Dermis blood vessel endothelial cell (primary cell): ENCODE data around the gene POLDIP2. TPM values are rescaled to one million over a fixed set of nuclear protein-coding genes. Genes with fewer than 3 reads are reported as not detected.
A peak's percentile ranks its signal among the peaks of the same experiment; 100 is the strongest.

Source experiments
- DNase-seq: peaks from one replicate; pipeline ENCODE4 v3.0.0; 2010
- total RNA-seq: library from RNA; depleted of rRNA; stranded (reverse); fragments of >200 nt; gene quantifications from 2 replicates; pipeline ENCODE4 v1.2.3, GENCODE V29; 2014

POLDIP2 gene
- 69.4 and 92.4 TPM in 2 replicates for total RNA-seq

- peak; percentile 96 for DNase-seq
Observed at GRCh38 chr17:28357061-28357900, at the start of gene POLDIP2. TSS of gene POLDIP2 (minus strand) at chr17:28357527. CDS start at chr17:28357448, 79 bp downstream.

- DNase-seq: no peak
Observed at GRCh38 chr17:28406473-28406814, 49.1 kb upstream of the POLDIP2 start.

DNA sequence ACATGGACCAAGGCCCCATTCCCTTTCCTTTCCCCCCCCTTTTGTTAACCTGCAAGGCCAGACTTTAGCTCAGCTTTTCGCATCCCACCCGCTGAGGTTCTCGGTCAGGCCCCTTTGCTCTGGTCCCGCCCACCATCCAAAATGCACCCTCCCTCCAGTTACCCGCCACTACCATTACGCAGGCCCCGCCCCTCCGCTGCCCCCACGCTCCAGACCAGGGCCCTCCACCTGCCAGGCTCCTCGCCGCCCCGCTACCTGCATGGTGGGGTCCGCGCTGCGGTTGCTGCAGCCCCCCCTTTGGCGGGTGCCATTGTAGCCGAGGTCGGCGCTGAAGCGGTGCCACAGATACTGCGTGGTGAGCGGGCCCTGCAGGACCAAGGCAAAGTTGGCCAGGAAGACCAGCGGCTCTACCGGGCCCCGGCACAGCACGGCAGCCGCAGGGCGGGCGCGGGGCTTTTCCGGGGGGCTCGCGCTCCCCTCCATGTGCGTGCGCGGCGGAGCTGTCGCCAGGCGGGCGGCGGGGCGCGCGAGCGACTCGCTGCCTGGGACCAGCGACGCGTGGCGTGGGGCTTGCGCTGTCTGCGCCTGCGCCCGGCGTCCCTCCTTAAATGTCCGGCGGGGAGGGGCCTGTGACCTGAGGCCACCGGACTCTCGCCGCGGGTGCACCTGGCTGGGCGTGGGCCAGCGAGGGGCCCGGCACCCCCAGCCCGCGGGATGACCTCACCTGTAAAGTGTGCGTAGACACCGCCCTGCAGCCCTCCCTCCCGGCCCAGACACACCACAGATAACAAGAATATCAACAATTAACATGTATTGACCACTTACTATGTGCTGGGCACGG, 48.5 kb upstream of the POLDIP2 start, which contains the start of gene SLC46A1:
Gene SLC46A1 (minus strand): TSS at position 581 of the 841 bp plus-strand sequence. CDS start 98 bp downstream, at position 483.
- peak; percentile 35 for DNase-seq

GRCh38 chr17:28404812-28405570, 47.7 kb upstream of the POLDIP2 start:
- no peak for DNase-seq

DNA sequence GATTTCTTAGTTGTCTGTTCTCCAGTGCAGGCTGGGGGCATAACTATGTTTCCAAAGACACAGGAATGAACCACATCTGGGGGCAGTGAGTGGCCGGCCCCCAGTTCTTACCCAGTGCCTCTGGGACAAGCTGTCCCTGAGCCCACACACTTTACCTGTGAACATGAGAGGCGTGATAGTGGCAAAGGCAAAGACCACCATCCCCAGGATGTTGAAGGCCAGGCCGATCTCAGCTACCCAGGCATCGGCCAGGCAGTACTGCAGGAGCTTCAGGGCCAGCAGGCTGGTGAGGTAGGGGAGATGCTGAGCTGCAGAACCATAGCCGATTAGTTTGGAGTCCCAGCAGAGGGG, 47.1 kb upstream of the POLDIP2 start:
- DNase-seq: no peak

DNA sequence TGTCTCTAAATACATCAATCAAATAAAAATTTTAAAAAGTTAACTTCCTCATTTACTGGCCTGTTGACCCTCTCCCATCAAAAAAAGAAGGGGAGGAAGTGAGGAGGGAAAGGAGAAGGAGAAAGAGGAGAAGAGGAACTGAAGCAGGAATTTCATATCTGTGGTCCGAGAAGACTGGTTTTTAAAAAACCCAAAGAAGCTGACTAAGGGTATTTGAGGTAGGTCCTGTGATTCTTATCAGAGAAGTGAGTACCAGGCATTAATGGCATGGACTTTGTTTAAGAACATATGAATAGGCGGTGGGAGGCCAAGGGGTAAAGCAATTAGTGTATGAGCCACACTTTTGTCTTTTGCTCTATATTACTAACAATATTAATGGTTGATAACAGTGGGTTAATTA, 46.7 kb upstream of the POLDIP2 start:
- DNase-seq: no peak

DNA sequence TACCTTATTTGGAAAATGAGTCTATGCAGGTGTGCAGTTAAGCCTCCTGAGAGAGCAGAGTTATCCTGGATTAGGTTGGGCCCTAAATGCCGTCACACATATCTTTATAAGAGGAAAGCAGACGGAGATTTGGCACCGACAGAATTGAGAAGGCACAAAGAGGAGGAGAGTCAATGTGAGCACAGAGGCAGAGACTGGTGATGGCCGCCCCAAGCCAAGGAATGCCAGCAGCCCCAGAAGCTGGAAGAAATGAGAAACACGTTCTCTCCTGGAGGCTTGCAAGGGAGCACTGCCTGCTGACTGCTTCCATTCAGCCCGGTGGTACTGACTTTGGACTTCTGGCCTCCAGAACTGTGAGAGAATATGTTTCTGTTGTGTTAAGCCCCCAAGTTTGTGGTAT, 45.5 kb upstream of the POLDIP2 start:
- no peak for DNase-seq

DNA sequence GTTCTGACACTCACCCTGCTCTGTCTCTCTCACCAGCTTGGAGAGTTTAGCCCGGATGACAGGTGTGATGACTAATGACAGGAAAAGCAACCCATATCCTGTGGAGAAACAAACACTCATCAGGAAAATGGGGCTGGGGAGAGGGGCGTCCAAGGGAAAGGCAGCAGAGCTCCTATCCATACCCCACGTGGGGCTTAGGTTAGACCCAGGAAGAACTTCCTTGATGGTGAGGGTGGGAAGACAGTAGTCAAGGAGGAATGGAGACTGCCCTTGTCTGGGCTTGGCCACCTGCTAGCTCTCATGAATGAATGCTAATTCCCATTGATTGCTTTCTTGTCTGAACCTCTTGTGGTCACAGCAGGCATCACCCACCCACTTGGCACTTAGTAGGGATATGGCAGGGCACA, 44.9 kb upstream of the POLDIP2 start:
- DNase-seq: peak; percentile 28

- no peak for DNase-seq
Observed at GRCh38 chr17:28399808-28400207, 42.5 kb upstream of the POLDIP2 start.

DNA sequence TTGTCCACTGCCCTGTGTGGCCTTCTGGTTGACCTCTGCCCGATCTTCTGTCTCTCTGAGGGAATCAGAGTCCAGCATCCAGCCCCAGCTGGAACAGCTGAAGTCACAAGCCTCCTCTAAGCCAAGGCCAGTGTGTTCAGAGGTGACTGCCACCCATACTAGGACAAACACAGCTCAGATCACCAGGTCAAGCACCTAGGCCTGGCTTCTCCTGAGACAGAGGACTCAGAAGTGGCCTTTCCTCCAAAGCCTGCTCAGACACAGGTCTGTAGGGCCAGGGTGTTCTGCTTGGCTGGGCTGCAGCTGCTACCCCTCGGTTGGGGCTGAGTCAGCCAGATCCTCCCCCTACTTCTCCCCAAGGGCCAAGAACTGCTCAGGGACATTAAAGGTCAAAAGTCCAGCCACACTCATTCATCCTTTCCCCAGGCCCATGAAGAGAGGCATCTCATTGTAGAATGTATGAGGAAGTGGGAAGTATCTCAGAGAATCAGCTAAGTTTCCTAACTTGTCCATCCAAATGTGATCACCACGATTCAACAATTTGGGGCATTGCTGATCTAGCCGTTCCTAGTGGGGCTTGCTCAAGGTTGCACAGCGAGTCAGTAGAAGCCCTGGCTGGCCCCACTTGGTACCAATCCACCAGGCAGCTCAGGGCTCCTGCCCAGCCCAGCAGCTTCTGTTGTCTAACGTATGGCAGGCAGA, 41.1 kb upstream of the POLDIP2 start:
- DNase-seq: no peak

GRCh38 chr17:28397687-28398279, 40.5 kb upstream of the POLDIP2 start:
- peak; percentile 20 for DNase-seq

DNA sequence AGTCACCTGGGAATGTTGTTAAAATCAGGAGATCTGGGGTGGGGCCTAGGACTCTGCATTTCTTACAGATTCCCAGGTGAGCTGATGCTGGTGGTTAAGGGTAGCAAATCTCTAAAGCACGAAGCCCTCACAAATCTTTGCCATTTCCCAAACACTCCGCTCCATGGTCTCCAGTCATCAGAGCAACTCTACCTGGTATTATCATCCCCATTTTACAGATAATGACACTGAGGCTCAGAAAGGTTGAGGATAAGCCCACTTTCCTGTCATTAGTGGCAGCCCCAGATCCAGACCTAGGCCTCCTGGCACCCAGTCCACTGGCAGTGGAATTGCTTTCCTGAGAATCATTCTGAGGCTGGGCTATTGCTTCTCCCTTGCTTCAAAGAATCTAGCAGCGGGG, 39.9 kb upstream of the POLDIP2 start:
- DNase-seq: no peak

DNA sequence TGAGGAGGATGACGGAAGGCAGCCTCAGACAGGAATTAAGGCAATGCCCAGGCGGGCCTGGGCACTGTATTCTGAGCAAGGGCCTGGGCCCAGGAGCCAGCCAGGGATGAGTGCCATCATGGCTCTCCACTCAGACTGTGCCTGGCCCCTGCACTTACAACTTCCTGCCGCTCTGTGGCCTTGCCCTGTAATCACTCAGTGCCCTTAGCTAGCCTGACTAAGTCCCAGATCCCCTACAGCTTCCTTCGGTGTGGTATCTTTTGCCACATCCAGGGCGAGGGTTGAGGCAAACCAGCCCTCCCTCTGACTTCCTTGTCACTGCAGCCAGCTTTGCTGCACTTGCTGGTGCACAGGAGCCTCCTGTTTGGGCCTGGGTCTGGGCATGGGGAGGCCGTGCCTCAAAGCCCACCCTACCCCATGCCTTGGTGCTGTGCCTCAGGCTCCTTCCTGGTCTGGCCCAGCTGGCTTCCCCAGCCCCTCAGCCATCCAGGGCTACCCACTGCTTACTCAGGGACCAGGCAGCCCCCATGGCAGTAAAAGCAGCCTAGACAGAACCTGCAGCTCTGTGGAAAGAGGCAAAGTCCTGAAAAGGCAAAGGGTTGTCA, 39.4 kb upstream of the POLDIP2 start:
- DNase-seq: peak; percentile 33

DNA sequence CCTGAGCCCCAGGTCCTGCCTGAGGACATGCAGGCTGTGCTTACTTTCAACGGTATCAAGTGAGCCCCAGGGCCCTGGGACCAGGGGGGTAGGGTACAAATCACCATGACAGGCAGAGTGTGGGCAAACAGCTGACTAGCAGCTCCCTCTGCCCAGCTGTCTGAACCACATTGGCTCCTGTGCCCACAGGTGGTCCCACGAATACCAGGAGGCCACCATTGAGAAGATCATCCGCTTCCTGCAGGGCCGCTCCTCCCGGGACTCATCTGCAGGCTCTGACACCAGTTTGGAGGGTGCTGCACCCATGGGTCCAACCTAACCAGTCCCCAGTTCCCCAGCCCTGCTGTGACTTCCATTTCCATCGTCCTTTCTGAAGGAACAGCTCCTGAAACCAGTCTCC, 38.6 kb upstream of the POLDIP2 start:
- no peak for DNase-seq

DNA sequence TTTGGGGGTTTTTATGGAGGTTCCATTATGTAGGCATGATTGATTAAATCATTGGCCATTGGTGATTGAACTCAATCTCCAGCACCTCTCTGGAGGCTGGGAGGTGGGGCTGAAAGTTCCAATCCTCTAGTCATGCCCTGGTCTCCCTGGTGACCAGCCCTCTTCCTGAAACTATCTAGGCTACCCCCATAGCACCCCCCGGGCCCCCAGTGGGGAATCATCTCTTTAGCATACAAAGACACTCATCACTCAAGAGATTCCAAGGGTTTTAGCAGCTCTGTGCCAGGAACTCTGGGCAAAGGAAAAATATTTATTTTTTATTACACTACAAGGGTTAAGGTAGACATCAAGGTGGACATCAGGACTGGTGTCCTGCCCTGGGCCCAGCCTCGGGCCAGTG, 38.1 kb upstream of the POLDIP2 start:
- no peak for DNase-seq

- DNase-seq: peak; percentile 93
Observed at GRCh38 chr17:28394337-28395116, 37.2 kb upstream of the POLDIP2 start.

DNA sequence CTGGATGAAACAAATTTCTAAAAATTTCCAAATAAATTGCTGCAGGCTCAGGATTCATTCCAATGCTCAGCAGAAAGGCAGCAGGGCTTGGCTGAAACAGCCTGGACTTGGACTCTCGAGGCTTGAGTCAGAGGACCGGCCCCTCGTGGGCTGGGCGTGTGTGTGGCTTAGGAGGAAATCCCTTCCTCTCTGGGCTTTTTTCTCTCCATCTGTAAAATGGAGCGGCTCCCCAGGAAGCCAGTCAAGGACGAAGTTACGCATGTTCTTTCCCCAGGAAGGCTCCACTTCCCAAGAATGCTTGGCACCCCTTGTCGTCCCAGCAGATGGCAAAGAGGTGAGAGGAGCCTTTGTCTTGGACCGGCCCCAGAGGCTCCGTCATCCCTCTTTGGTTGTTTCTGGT, 35.2 kb upstream of the POLDIP2 start:
- peak; percentile 87 for DNase-seq

DNA sequence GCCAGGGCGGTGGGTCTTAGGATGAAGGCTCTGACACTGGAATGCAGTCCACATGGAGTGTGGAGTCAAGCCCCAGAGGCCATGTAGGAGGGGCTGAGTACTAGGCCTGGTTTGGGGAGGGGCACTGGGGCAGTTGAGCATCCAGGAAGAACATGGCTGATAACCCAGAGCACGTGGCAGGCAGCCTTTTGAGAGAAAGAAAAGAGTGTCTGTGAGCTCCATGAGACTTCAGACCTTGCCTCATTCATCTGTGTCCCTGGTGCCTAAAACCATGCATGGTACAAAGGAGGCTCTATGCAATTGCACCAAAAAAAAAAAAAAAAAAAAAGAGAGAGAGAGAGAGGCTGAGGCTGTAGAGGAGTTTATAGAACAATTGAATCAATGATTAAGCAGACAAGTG, 34.1 kb upstream of the POLDIP2 start:
- DNase-seq: no peak

GRCh38 chr17:28390984-28391383, 33.7 kb upstream of the POLDIP2 start:
- DNase-seq: no peak

GRCh38 chr17:28390563-28390962, 33.2 kb upstream of the POLDIP2 start:
- no peak for DNase-seq

- DNase-seq: no peak
Observed at GRCh38 chr17:28390141-28390540, 32.8 kb upstream of the POLDIP2 start.
